T-helper 2 cell treated with Interferon-gamma antibody and Interleukin-4, amounts not matched to agents 5 μg/mL and 100 μg/mL, for 36 hours (primary cell): Measurements from ENCODE around the gene IRAK2.
A peak's percentile ranks its signal among the peaks of the same experiment; 100 is the strongest.
"Not testable (repeated sequence)": the region's sequence is repeated elsewhere in the genome, so short reads cannot be mapped to it uniquely, and the experiment has no call there.

Source experiments
- DNase-seq: peaks from one replicate; pipeline ENCODE4 v3.0.0; 2021; ENCODE audit warnings: low spot score
- H3K27ac Mint-ChIP-seq: one replicate; pipeline ENCODE4 v1.8.0; 2021; ENCODE audit warnings: mild to moderate bottlenecking, mixed read lengths
- H3K27me3 Mint-ChIP-seq: one replicate; pipeline ENCODE4 v1.8.0; 2021; ENCODE audit warnings: low read depth, mixed read lengths
- H3K36me3 Mint-ChIP-seq: one replicate; pipeline ENCODE4 v1.8.0; 2021; ENCODE audit warnings: low read depth, mixed read lengths
- H3K4me1 Mint-ChIP-seq: one replicate; pipeline ENCODE4 v1.8.0; 2021; ENCODE audit warnings: low read depth, mixed read lengths
- H3K4me3 Mint-ChIP-seq: one replicate; pipeline ENCODE4 v1.8.0; 2022; ENCODE audit warnings: mild to moderate bottlenecking, moderate library complexity, mixed read lengths
- H3K9me3 Mint-ChIP-seq: one replicate; pipeline ENCODE4 v1.8.0; 2021; ENCODE audit warnings: mixed read lengths

IRAK2 gene

GRCh38 chr3:10164546-10165393 is at the start of gene IRAK2:
IRAK2 (plus strand) TSS chr3:10164919; CDS start chr3:10164955, 36 bp downstream.
- peaks cover 6% of the 10 kb centered on the region for H3K36me3 Mint-ChIP-seq
- peak; percentile 51 for DNase-seq
- peaks cover 9% of the 10 kb centered on the region for H3K9me3 Mint-ChIP-seq
- no peak within 1 kb of the TSS for H3K27ac Mint-ChIP-seq
- no peaks in the 10 kb centered on the region for H3K27me3 Mint-ChIP-seq
- H3K4me1 Mint-ChIP-seq, result peaks cover 17% of the 10 kb centered on the region
- peak within 1 kb of the TSS; percentile 73 for H3K4me3 Mint-ChIP-seq

- Mint-ChIP-seq H3K36me3 (peaks cover 17% of the 10 kb centered on the region), H3K4me1 (peaks cover 23% of the 10 kb centered on the region), H3K27me3 (no peaks in the 10 kb centered on the region), H3K27ac (peak within 1 kb of the TSS; percentile 92), H3K9me3 (no peaks in the 10 kb centered on the region), H3K4me3 (peak within 1 kb of the TSS; percentile 94)
- peak; percentile 94 for DNase-seq
Observed at GRCh38 chr3:10115326-10116137, 49.2 kb upstream of the IRAK2 start, which contains the start of gene BRK1. BRK1 (plus strand) TSS chr3:10115675; CDS start chr3:10115702, 27 bp downstream.

- H3K36me3 Mint-ChIP-seq, result peaks cover 22% of the 10 kb centered on the region
- H3K27me3 Mint-ChIP-seq, result no peaks in the 10 kb centered on the region
- H3K27ac Mint-ChIP-seq, result peak overlapping the region; percentile 92
- peak; percentile 18 for DNase-seq
- no peaks in the 10 kb centered on the region for H3K9me3 Mint-ChIP-seq
- peaks cover 28% of the 10 kb centered on the region for H3K4me1 Mint-ChIP-seq
- peak overlapping the region; percentile 94 for H3K4me3 Mint-ChIP-seq
Observed at GRCh38 chr3:10116138-10116460, 48.6 kb upstream of the IRAK2 start.

- H3K27me3 Mint-ChIP-seq, result no peaks in the 10 kb centered on the region
- no peak for DNase-seq
- H3K9me3 Mint-ChIP-seq, result no peaks in the 10 kb centered on the region
- H3K36me3 Mint-ChIP-seq, result peaks cover 25% of the 10 kb centered on the region
- H3K4me1 Mint-ChIP-seq, result peaks cover 28% of the 10 kb centered on the region
- peak overlapping the region; percentile 94 for H3K4me3 Mint-ChIP-seq
- H3K27ac Mint-ChIP-seq, result peak overlapping the region; percentile 92
Observed at GRCh38 chr3:10116928-10117327, 47.8 kb upstream of the IRAK2 start.

- peaks cover 35% of the 10 kb centered on the region for H3K36me3 Mint-ChIP-seq
- H3K27ac Mint-ChIP-seq, result no peak overlapping the region
- DNase-seq, result no peak
- H3K4me3 Mint-ChIP-seq, result no peak overlapping the region
- no peaks in the 10 kb centered on the region for H3K9me3 Mint-ChIP-seq
- H3K27me3 Mint-ChIP-seq, result no peaks in the 10 kb centered on the region
- peaks cover 35% of the 10 kb centered on the region for H3K4me1 Mint-ChIP-seq
Observed at GRCh38 chr3:10119376-10119775, 45.3 kb upstream of the IRAK2 start.

GRCh38 chr3:10121064-10121463 is 43.7 kb upstream of the IRAK2 start:
- Mint-ChIP-seq H3K9me3 (no peaks in the 10 kb centered on the region), H3K27ac (no peak overlapping the region), H3K36me3 (peaks cover 41% of the 10 kb centered on the region), H3K4me1 (peaks cover 34% of the 10 kb centered on the region), H3K27me3 (no peaks in the 10 kb centered on the region), H3K4me3 (no peak overlapping the region)
- DNase-seq, result no peak

- no peaks in the 10 kb centered on the region for H3K27me3 Mint-ChIP-seq
- H3K27ac Mint-ChIP-seq, result peak overlapping the region; percentile 1
- H3K4me1 Mint-ChIP-seq, result peaks cover 24% of the 10 kb centered on the region
- peaks cover 50% of the 10 kb centered on the region for H3K36me3 Mint-ChIP-seq
- H3K9me3 Mint-ChIP-seq, result no peaks in the 10 kb centered on the region
- DNase-seq, result no peak
- H3K4me3 Mint-ChIP-seq, result no peak overlapping the region
Observed at GRCh38 chr3:10122724-10123123, 42.0 kb upstream of the IRAK2 start.

GRCh38 chr3:10135872-10136271 is 28.8 kb upstream of the IRAK2 start:
- not testable (repeated sequence) for H3K4me3 Mint-ChIP-seq, H3K27me3 Mint-ChIP-seq, H3K9me3 Mint-ChIP-seq, H3K36me3 Mint-ChIP-seq, H3K27ac Mint-ChIP-seq, DNase-seq
- peaks cover 16% of the 10 kb centered on the region for H3K4me1 Mint-ChIP-seq

- Mint-ChIP-seq H3K4me1 (peaks cover 17% of the 10 kb centered on the region), H3K4me3 (no peak overlapping the region), H3K27ac (no peak overlapping the region), H3K27me3 (no peaks in the 10 kb centered on the region), H3K36me3 (no peaks in the 10 kb centered on the region), H3K9me3 (no peaks in the 10 kb centered on the region)
- DNase-seq, result no peak
Observed at GRCh38 chr3:10136426-10137005, 28.2 kb upstream of the IRAK2 start.

GRCh38 chr3:10137178-10137577 is 27.5 kb upstream of the IRAK2 start:
- Mint-ChIP-seq H3K27me3 (no peaks in the 10 kb centered on the region), H3K36me3 (no peaks in the 10 kb centered on the region), H3K4me1 (peaks cover 17% of the 10 kb centered on the region), H3K9me3 (no peaks in the 10 kb centered on the region), H3K27ac (no peak overlapping the region), H3K4me3 (no peak overlapping the region)
- no peak for DNase-seq

- Mint-ChIP-seq H3K27me3 (no peaks in the 10 kb centered on the region), H3K36me3 (peaks cover 18% of the 10 kb centered on the region), H3K4me1 (peaks cover 25% of the 10 kb centered on the region), H3K9me3 (no peaks in the 10 kb centered on the region), H3K27ac (peak overlapping the region; percentile 92), H3K4me3 (peak overlapping the region; percentile 88)
- DNase-seq, result no peak
Observed at GRCh38 chr3:10140996-10141546, 23.6 kb upstream of the IRAK2 start.

GRCh38 chr3:10142707-10143560 is 21.8 kb upstream of the IRAK2 start:
- Mint-ChIP-seq H3K27ac (peak overlapping the region; percentile 77), H3K4me3 (peak overlapping the region; percentile 88), H3K9me3 (no peaks in the 10 kb centered on the region), H3K27me3 (no peaks in the 10 kb centered on the region), H3K36me3 (peaks cover 30% of the 10 kb centered on the region), H3K4me1 (peaks cover 28% of the 10 kb centered on the region)
- DNase-seq, result no peak

- Mint-ChIP-seq H3K27me3 (no peaks in the 10 kb centered on the region), H3K9me3 (no peaks in the 10 kb centered on the region), H3K4me3 (peak overlapping the region; percentile 70), H3K36me3 (peaks cover 53% of the 10 kb centered on the region), H3K4me1 (peaks cover 30% of the 10 kb centered on the region), H3K27ac (peak overlapping the region; percentile 27)
- no peak for DNase-seq
Observed at GRCh38 chr3:10145685-10146084, 19.0 kb upstream of the IRAK2 start.
